Esophagus mucosa (tissue), 1 donor: ENCODE measurements around the gene ADD1. TPM values are rescaled to one million over a fixed set of nuclear protein-coding genes. Genes with fewer than 3 reads are reported as not detected.

Source experiments
- ATAC-seq: fragments of 200-7000 bp; cut with Tn5 transposase; one replicate; pipeline ENCODE4 v1.9.1; 2020
- total RNA-seq: library from RNA; stranded (reverse); gene quantifications from one replicate; pipeline ENCODE4 v1.2.4, GENCODE V29; 2023
- donor health status: DM: yes; HTN: yes; CAD: no.

ADD1 gene
- total RNA-seq, 1 donor from 2014 or later, result 133 TPM

- peak; percentile 41 for ATAC-seq
Measured at GRCh38 chr4:2977211-2978088, 133.8 kb downstream of the ADD1 start.

Other genes with a start within 250 kb of the ADD1 start
- 25.1 TPM for gene TNIP2, start 87.5 kb upstream of the ADD1 start, total RNA-seq
- gene SH3BP2, start 50.8 kb upstream of the ADD1 start, total RNA-seq, result 32.6 TPM
- gene NOP14, start 119.6 kb downstream of the ADD1 start, total RNA-seq, result 28.7 TPM
- gene GRK4, start 119.7 kb downstream of the ADD1 start, total RNA-seq, result 2.0 TPM
- not detected for gene HTT-AS, start 230.7 kb downstream of the ADD1 start, total RNA-seq
- 39.6 TPM for gene HTT, start 230.8 kb downstream of the ADD1 start, total RNA-seq